ENCODE data around the gene TTLL8.

Gene TTLL8

DNA sequence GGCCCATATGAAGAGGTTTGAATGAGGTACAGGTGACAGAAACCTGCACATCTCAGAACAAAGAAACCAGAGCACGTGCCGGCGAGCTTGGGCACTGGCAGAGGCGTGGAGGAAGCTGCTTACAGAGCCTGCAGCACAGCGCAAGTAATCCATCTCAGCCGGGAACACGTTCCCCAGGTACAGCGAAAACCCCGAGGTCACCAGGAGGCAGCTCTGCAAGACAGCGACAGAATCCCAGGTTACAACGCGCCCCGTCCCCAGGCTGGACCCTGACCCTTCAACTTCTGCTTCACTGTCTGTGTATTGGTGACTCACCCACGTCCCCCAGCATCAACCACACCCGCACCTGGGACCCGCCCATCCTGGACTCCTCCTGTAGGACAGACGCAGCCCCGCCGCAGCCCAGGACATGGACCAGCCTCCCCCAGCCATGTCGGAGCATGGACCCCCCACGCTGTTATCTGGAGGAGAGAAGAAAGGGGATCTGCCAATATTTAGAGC is 24.9 kb upstream of the TTLL8 start:
- DNase-seq = no peak

DNA sequence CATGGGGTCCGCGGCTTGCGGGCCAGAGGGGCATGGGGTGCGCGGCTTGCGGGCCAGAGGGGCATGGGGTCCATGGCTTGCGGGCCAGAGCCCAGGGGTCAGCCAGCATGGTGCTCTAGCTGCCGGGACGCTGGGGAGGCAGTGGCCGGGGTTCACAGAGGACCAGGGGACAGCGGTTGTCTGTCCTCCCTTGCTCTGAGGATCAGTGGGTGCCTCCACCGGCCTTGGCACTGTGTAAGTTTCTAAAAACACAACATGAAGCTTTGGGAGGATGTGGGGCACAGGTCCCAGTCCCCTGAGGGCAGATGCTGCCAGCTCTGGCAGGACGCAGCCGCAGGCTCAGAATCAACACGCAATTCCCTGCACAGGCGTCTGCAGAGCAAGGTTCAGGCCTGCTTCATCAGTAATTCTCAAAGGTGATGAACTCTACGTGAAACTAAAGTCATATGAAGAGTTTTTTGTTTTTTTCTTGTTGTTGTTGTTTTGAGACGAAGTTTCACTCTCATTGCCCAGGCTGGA is 24.2 kb upstream of the TTLL8 start:
- no peak for DNase-seq

DNA sequence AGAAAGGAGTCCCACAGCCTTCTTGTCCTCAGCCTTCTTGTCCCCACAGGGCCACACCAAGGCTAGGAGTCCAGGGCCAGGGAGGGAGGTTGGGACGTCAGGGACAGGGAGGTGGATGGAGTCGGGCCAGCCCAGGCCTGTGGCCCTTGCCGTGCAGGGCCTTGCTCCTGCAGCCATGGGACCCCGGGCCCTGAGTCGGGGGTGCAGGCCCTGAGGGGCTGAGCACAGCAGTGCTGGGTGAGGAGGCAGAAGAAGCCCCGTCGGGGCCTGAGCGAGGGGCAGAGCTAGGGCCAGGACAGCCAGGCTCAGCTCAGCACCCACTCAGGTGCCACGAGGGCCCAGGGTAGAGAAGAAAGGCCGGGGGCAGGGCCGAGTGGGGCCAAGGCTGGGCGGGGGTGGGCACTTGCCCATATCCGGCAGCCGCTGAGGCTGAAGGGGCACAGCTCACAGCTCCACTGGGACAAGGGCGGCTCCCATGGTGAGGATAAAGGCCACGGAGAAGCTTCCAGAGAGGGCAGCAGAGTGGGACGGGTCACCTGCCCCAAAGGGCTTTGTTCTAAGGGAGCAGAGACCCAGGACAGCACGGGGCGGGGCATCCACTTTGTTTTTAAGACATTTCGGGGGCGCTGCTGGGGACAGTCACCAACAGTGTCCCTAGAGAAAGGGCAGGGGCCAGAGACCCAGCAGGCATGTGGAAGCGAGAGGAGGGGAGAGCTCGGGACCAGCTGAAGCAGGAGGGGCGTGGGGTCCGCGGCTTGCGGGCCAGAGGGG is 23.5 kb upstream of the TTLL8 start:
- no peak for DNase-seq

DNA sequence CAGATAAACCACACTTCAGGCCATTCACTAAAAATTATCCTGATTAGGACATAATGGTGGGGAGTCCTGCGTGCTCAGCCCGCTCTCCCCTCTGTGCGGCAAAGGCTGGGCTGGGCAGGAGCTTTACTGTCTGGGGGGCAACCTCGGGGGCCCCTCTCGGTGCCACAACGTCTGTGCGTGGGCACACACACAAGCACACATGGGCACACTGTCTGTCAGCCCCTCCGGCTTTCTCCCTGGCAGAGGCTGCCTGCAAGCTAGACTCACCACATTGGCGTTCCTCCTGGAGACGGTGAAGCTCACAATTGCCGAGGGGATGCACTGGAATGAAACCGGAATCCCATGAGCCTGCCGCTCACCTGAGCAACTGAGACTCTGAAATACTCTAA is 22.0 kb upstream of the TTLL8 start:
- no peak for DNase-seq

DNA sequence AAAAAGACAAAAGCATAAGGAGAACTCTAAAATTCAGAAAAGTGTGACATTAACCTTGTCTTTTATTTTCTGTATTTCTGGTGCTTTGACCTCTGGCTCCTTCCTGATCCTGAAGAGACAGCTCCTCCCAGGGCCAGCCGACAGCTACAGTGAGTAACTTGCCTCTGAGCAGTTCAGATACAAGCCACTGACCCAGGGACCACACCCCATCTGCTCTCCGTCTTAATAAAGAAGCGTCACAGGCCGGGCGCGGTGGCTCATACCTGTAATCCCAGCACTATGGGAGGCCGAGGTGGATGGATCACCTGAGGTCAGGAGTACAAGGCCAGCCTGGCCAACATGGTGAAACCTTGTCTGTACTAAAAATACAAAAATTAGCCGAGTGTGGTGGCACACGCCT is 20.7 kb upstream of the TTLL8 start:
- no peak for DNase-seq

DNA sequence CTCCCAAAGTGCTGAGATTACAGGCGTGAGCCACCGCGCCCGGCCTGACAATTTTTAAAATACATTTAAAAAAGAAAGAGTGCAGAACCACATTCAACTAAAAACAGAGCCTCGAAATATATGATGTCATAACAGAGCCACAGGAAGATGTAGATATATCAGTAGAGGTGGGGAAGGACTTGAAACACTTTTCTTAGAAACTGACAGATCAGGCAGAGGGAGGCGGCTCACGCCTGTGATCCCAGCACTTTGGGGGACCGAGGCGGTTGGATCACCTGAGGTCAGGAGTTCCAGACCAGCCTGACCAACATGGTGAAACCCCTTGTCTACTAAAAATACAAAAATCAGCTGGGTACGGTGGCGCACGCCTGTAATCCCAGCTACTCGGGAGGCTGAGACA is 20.1 kb upstream of the TTLL8 start:
- no peak for DNase-seq

DNA sequence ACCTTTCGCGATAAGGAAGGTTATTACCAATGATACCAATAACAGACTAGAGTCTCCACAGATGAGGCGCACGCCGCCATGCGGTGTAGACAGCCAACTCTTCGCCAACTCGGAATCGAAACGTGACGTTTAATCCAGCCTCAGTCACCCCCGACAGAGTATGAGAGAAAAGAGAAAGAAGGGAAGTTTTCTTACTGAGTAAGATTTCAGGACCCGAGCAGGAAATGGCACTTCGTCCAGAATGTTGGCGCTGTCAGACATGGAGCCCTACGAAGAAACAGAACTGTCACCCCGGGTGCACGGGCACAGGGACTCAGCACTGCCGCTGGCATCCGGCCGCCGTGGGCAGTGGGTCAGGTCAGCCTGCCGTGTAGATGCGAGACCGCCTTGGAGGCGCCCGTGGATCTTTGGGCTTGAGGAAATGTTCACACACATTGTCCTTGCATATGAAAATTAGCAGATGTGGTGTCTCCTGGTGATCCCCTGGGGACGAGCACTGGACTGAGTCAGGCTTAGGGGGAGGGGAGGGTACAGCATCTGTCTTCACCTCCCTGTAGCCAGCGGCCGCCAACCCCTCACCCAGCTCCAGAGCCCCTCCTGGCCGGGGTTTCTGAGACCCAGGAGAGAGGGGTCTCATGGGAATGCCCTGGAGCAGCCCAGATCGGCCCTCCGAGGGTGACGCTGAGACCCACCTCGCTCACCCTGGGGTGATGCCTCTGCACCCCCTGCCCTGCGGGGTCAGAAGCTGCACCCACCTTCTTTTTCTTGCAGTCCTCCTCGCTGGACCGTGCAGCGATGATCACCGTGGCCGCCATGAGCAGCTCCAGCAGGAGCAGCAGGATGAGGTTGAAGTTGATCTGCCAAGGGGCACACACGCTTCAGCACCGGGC is 18.8 kb upstream of the TTLL8 start:
- no peak for DNase-seq

DNA sequence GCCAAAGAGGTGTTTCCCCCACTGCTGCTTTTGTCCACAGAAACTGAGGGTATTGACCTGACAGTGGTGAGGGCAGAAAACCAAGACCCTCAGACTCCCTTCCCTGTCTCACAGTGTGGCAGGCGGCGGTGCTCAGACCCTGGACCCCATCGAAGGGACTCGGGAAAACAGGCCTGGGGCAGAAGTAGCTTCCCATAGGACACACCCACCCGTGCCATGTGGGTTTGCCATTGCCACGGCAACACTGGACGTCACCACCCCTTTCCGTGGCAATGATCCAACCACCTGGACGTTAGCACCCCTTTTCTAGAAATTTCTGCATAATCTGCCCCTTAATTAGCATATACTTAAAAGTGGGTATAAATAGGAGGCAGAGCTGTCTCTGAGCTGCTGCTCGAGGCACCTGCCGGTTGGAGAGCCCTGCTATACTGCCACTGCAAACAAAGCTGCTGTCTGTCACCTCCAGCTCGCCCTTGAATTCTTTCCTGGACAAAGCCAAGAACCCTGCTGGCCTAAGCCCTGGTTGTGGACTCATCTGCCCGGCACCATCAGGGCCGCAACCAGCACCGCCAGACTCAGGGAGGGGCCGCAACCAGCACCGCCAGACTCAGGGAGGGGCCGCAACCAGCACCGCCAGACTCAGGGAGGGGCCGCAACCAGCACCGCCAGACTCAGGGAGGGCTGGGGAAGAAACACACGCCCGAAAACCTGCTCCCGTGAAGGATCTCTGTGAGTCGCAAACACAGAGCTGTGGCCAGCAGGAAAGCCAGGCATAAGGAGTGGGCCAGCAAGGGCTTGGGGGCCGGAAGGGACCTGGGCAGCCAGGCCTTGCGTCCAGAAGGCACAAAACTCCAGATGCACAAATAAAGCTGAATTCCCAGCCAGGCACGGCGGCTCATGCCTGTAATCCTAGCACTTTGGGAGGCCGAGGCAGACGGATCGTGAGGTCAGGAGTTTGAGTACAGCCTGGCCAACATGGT is 16.7 kb upstream of the TTLL8 start:
- no peak for DNase-seq

DNA sequence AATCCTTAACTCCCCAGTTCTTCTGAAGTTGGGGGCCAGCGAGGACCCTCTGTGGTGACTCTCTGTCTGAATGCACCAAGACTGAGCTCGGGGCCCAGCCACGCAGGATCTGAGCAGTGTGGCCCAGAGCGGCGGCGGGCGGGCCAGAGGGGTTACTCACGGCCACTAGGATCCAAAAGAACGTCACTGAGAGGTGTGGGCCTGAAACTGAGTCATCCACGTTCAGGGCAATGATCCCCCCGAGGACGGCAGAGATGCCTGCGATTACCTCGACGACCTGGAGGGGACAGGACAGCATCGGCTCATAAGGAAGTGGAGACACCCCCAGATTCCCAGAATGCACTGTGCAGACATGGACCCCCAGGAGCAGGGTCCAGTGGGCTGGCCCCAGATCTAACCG is 16.0 kb upstream of the TTLL8 start:
- no peak for DNase-seq

DNA sequence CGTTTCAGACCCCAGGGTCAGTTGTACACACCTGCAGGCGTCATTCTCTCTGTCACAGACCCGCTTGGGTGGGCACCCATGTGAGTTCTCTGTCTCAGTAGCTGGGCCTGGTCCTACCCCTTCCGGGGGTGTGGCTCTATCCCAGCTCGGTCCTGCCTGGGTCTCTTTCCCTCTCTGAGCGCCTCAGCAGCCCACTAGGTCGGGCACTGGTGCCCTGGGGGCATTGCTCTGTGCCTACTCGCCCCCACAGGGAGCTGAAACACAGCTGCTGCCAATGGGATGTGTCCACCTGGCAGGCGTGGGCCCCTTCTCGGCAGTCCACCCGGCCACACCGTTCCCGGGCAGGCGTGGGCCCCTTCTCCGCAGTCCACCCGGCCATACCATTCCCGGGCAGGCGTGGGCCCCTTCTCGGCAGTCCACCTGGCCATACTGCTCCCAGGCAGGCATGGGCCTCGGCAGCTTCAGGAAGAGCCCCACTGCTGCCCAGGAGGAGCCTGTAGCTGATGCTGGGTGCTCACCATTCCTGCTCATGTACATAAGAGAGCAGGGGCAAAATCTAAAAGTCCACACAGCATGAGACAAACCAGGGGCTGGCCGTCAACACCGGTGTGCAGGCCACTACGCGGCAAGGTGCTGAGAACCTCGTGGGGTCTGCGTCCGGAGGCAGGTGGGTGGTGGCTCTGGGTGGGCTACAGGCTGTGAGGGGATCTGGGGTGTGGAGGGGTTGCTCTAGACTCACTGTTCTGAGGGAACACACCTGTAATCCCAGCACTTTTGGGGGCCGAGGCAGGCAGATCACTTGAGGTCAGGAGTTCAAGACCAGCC is 14.8 kb upstream of the TTLL8 start:
- no peak for DNase-seq

DNA sequence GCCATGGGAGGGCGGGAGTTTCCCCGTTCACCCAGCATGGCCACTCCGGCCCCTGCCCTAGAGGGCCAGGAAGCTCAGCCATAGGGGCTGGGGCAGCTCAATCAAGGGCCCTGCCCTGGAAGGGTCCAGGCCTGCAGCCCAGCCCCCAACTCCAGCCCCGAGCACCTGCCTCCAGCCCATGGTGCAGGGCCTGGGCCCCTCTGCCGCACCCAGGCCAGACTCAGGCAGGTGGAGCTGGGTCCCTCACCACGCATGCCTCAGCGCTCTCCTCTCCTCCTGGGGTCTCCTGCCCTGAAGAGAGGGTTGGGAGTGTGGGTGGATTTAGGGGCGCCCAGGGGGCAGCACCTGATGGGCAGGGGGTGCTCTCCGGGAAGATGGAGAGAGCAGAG is 14.1 kb upstream of the TTLL8 start:
- no peak for DNase-seq

DNA sequence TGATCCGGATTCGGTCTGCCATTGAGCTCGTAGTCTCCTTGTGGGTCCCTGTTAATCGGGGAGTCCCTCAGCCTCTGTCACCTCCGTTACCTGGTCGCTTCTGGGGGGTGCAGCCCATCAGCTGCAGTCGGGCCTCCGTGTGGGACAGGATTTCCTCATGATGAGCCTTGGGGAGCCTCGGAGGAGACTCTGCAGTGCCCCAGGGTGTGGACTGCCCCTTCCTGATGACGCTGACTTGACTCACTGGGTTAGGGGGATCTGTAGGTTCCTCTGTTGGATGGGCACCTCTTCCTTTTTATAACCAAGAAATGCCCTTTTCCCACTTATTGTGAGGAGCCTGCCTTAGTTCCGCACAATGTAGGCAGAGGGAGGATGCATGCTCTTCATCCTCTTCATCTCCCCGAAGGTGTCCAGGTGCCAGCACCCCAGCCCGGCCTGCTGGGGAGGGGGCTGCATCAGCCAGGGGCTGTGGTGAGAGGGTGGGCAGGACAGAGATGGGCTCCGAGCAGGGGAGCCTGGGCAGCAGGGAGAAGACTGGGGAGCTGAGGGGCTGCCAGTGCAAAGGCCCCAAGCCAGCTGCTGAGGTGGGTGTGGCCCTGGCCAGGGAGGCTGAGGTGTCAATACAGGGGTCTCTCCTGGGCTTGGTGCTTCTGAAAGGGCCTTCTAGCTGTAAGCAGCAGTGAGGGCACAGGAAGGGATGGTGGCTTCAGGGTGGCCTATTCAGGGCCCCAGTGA is 13.5 kb upstream of the TTLL8 start:
- DNase-seq = no peak

DNA sequence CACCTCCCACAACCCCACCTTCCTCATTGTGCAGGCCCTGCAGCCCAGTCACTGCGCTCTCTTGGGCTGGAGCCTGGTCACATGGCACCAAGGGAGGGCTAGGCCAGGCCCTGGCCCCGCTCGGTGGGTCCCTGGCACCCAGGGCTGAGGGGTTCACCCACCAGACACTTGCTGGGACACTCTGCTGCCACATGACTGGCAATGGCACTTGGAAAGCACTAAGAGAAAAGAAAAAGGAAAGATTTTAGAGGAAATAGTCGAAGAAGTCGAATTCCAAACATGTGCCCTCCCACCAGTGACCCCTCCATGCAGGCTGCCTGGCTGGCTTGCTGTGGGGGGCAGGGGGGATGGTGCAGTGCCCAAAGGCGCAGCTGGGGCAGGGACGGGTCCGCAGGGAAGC is 12.3 kb upstream of the TTLL8 start:
- no peak for DNase-seq

DNA sequence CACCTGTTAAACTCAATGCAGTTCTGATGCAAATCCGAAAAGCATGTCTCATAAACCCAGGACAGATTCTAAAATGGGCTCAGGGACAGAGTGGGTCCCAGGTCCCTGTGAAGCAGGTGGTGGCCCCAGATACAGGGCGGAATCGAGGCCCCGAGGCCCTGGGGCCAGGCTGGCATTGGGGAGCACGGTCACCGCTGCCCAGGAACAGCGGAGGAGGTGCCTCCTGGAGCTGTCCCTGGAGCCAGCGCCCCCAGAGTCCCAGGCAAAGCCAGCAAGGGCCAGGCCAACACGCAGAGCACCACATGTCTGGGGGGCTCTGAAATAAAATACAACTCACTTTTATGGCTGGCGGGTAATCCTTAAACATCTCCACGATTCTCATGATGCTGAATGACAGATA is 10.0 kb upstream of the TTLL8 start:
- no peak for DNase-seq

DNA sequence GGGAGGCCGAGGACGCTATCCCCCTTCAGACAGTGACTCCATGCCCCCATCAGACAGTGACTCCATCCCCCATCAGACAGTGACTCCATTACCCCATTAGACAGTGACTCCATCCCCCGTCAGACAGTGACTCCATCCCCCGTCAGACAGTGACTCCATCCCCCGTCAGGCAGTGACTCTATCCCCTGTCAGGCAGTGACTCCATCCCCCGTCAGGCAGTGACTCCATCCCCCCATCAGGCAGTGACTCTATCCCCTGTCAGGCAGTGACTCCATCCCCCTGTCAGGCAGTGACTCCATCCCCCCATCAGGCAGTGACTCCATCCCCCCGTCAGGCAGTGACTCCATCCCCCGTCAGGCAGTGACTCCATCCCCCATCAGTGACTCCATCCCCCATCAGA is 9.1 kb upstream of the TTLL8 start:
- DNase-seq = no peak

DNA sequence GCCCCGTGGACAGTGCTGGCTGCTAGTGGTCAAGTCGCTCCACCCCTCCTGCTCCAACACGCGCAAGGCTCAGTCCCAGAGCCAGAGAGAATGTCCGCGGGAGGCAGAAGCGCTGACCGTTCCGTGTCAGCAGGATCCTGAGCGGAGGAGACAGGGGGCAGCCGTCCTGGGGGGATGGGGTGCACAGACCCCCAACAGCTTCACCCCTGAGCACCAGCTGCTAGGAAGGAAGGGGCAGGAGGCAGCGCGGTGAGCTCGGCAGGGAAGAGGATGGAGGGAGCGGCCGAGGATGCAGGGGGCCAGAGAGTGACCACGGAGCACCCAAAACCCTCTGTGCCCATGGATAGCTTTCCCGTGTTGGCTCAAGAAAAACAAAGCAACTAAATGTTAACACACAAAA is 6.4 kb upstream of the TTLL8 start:
- no peak for DNase-seq

DNA sequence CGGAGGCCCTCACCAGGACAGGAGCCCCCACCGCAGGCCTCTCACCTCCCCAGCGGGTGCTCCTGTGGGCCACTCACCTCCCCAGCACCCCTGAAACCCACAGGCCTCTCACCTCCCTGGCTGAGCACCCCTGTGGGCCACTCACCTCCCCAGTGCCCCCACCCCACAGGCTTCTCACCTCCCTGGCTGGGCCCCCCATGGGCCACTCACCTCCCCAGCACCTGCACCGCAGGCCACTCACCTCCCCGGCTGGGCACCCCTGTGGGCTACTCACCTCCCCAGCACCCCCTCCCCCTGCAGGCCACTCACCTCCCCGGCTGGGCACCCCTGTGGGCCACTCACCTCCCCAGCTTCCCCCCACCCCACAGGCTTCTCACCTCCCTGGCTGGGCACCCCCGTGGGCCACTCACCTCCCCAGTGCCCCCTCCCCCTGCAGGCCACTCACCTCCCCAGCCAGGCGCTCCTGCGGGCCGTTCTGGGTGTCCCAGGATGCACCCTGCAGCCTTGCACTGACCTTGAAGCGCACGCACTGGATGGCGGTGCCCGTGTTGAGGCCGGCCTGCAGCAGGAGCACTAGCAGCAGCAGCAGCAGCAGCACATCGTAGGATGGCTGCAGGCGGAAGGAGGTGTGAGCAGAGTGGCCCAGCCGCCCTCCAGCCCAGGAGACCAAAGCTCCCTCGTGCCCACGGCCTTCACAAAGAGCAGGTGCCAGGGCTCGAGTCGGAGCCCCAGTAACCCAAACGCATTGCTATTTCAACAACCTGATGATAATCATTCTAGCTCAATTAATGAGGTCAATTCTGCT is 5.7 kb upstream of the TTLL8 start:
- DNase-seq = no peak

DNA sequence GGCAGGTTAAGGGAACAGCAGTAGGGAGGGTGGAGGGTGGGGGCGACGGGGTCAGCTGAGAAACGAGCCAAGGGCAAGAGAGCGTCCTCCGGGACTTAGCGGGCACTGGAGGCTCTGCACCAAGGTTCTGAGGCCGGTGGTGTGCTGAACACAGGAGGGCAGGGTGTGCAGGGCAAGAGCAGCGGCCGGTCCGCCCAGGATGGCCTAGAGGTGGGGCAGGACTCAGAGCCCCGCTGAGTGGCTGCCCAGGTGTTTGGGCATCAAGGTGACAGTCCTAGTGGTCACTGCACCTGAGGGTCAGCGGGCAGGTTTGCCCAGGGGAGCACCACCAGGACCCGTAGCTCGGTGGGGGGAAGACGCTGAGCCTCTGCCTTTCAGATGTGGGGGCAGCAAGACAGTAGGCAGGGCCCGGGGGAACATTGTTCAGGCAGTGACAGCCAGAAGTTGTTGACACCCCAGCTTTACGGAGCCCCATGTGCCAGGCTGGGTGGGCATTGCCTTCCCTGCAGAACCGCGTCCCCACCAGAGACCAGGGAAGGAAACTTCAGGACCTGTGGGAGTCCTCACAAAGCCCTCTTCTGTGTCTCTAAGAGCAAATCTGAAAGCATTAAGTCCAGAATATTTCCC is 4.5 kb upstream of the TTLL8 start:
- DNase-seq = no peak

DNA sequence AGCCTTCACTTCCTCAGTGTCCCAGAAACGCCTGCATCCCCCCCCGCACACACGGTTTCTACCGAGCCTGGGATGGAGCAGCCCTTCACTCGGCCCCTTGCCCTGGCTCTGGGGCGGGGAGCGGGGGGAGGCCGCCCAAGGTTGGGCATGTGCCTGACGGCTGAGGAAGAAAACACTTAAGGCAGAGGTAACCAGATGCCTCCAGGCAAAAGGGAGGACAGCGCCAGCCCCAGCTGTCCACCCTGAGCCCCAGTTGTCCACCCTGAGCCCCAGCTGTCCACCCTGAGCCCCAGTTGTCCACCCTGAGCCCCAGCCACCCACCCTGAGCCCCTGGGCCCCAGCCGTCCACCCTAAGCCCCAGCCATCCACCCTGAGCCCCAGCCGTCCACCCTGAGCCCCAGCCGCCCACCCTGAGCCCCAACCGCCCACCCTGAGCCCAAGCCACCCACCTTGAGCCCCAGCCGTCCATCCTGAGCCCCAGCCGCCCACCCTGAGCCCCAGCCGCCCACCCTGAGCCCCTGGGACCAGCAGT is 3.8 kb upstream of the TTLL8 start:
- DNase-seq = no peak

Data from fibroblast of skin of abdomen (primary cell).